Neural cell (in vitro differentiated cells): ENCODE measurements around the gene GAA.

Experiments used
- CTCF ChIP-seq: fragments of 450-650 bp; IDR thresholded peaks from 2 replicates; pipeline ENCODE4 v1.5.1; 2014; ENCODE audit warnings: antibody characterized with exemption, mild to moderate bottlenecking, moderate library complexity; ENCODE audit not compliant: poor library complexity, severe bottlenecking
- EP300 ChIP-seq: fragments of 450-650 bp; conservative IDR thresholded peaks from 2 replicates; pipeline ENCODE4 v1.6.1; 2014; ENCODE audit warnings: antibody characterized with exemption, mild to moderate bottlenecking, moderate library complexity; ENCODE audit not compliant: poor library complexity, severe bottlenecking
- TAF1 ChIP-seq: IDR thresholded peaks from 2 replicates; pipeline ENCODE4 v1.6.1; 2012; ENCODE audit warnings: low read depth

GRCh38 chr17:80081596-80081995 is 19.8 kb upstream of the GAA start:
- no peak for TF ChIP-seq EP300
- no peak for TF ChIP-seq CTCF
- no peak for TF ChIP-seq TAF1
